AG04450 (cell line): ENCODE measurements around the gene GNL3. TPM values are rescaled to one million over a fixed set of nuclear protein-coding genes. Genes with fewer than 3 reads are reported as not detected.

Source experiments
- CTCF ChIA-PET: fragments of 300-600, 350-600 bp; formaldehyde crosslinking; extraction: SDS; loops from one replicate; lab custom pipeline; 2022; ENCODE audit warnings: antibody characterized with exemption, inconsistent platforms; lab: Charles Lee
- POLR2A ChIA-PET: fragments of 350-600 bp; formaldehyde crosslinking; extraction: SDS; loops from one replicate; lab custom pipeline; 2021; ENCODE audit warnings: antibody characterized with exemption, inconsistent platforms; lab: Yijun Ruan, JAX
- DNase-seq: peaks from one replicate; pipeline ENCODE4 v3.0.0-alpha.2; 2011; ENCODE audit warnings: low read depth, low spot score
- H3K27ac ChIP-seq: one replicate; pipeline ENCODE4 v1.5.1; 2012; ENCODE audit warnings: low read depth, low read length, control low read depth
- H3K27me3 ChIP-seq: one replicate; pipeline ENCODE4 v1.6.0; 2012; ENCODE audit warnings: low read length; ENCODE audit not compliant: control insufficient read depth, insufficient read depth
- H3K4me3 ChIP-seq: 2 replicates; pipeline ENCODE4 v1.5.1; 2011; ENCODE audit warnings: mild to moderate bottlenecking, low read depth, low read length, control low read depth
- H3K9me3 ChIP-seq: 2 replicates; pipeline ENCODE4 v1.5.1; 2012; ENCODE audit warnings: low read length; ENCODE audit not compliant: control insufficient read depth, insufficient read depth
- CTCF ChIP-seq: IDR thresholded peaks from 2 replicates; pipeline ENCODE4 v1.5.1; 2011; ENCODE audit warnings: low read depth, low read length, control low read depth, inconsistent platforms
- polyA plus RNA-seq: library from polyadenylated mRNA; depleted of rRNA; stranded (reverse); fragments of >200 nt; gene quantifications from 2 replicates; pipeline ENCODE4 v1.2.3, GENCODE V29; 2011

GNL3 gene
- polyA plus RNA-seq, 1 experiment, result 81.7 TPM

GRCh38 chr3:52679811-52680210, 6.0 kb upstream of the GNL3 start:
- CTCF ChIA-PET, result no interaction called here

GRCh38 chr3:52681596-52681995, 4.2 kb upstream of the GNL3 start:
- H3K9me3 ChIP-seq, result no peaks in the 10 kb centered on the region
- H3K4me3 ChIP-seq, result no peak overlapping the region
- no peak for TF ChIP-seq CTCF
- ChIA-PET CTCF (no interaction called here), POLR2A (interaction anchor here (1.9 kb wide), 1 partner anchor 11 kb away, joined by 7 read pairs; no protein-coding TSS in a partner anchor)
- H3K27ac ChIP-seq, result no peak overlapping the region
- no peak for DNase-seq
- no peaks in the 10 kb centered on the region for H3K27me3 ChIP-seq

More at GRCh38 chr3:52679811-52680210, 6.0 kb upstream of the GNL3 start:
- Histone ChIP-seq H3K27me3 (no peaks in the 10 kb centered on the region), H3K9me3 (no peaks in the 10 kb centered on the region), H3K27ac (no peak overlapping the region), H3K4me3 (no peak overlapping the region)
- POLR2A ChIA-PET, result interaction anchor here (1.7 kb wide), 1 partner anchor 9 kb away, joined by 4 read pairs; no protein-coding TSS in a partner anchor
- TF ChIP-seq CTCF, result no peak
- no peak for DNase-seq

GRCh38 chr3:52682016-52682415, 3.8 kb upstream of the GNL3 start:
- POLR2A ChIA-PET, result interaction anchor here (1.9 kb wide), 1 partner anchor 11 kb away, joined by 7 read pairs; no protein-coding TSS in a partner anchor
- TF ChIP-seq CTCF, result no peak
- Histone ChIP-seq H3K27me3 (no peaks in the 10 kb centered on the region), H3K4me3 (no peak overlapping the region), H3K27ac (no peak overlapping the region), H3K9me3 (no peaks in the 10 kb centered on the region)
- CTCF ChIA-PET, result interaction anchor here (0.7 kb wide), 1 partner anchor 89 kb away, joined by 3 read pairs; the partner anchor contains the start of gene NEK4
- no peak for DNase-seq

GRCh38 chr3:52683611-52684010, 2.2 kb upstream of the GNL3 start:
- no peak overlapping the region for H3K4me3 ChIP-seq
- no peak overlapping the region for H3K27ac ChIP-seq
- TF ChIP-seq CTCF, result no peak
- H3K9me3 ChIP-seq, result no peaks in the 10 kb centered on the region
- ChIA-PET POLR2A (interaction anchor here (0.5 kb wide), 1 partner anchor 20 kb away, joined by 3 read pairs; no protein-coding TSS in a partner anchor), CTCF (no interaction called here)
- DNase-seq, result no peak
- H3K27me3 ChIP-seq, result no peaks in the 10 kb centered on the region

- H3K9me3 ChIP-seq, result no peaks in the 10 kb centered on the region
- ChIA-PET POLR2A (no interaction called here), CTCF (no interaction called here)
Measured at GRCh38 chr3:52684184-52684583, 1.6 kb upstream of the GNL3 start.

More at GRCh38 chr3:52684184-52684583, 1.6 kb upstream of the GNL3 start:
- no peak for TF ChIP-seq CTCF
- DNase-seq, result no peak
- H3K27me3 ChIP-seq, result no peaks in the 10 kb centered on the region
- H3K4me3 ChIP-seq, result no peak overlapping the region; the same call in 1 of the 2 replicates
- no peak overlapping the region for H3K27ac ChIP-seq
